HCT116 (cell line): Measurements from ENCODE around the gene SLC9B1. TPM values are rescaled to one million over a fixed set of nuclear protein-coding genes. Genes with fewer than 3 reads are reported as not detected.

Experiments used
- ATAC-seq: fragments of 200-7000 bp; cut with Tn5 transposase; 2 replicates; pipeline ENCODE4 v1.9.1; 2020; ENCODE audit warnings: mild to moderate bottlenecking, moderate library complexity
- BruUV-seq: library from RNA; stranded (reverse); fragments of 400-500 nt; replicated peaks from 2 replicates; lab custom pipeline; 2021; lab: Mats Ljungman, UMichigan
- CTCF ChIA-PET: fragments of 300-600 bp; sonication (Branson Sonifier 250); formaldehyde crosslinking; loops from one replicate; lab custom pipeline; 2021; ENCODE audit warnings: antibody characterized with exemption; lab: Charles Lee
- POLR2A ChIA-PET: fragments of 300-600, 350-600 bp; sonication (Branson Sonifier 250); formaldehyde crosslinking; loops from one replicate; lab custom pipeline; 2021; ENCODE audit warnings: antibody characterized with exemption; lab: Charles Lee
- RAD21 ChIA-PET, 2 experiments: fragments of 300-600 bp; sonication (Branson Sonifier 250); formaldehyde crosslinking; loops; one replicate each; lab custom pipeline; 2023; ENCODE audit warnings: low total read pairs in 2 of 2; ENCODE audit not compliant: uncharacterized antibody in 2 of 2, unreplicated experiment in 2 of 2, low non-redundant PET in 1 of 2; lab: Charles Lee
- DNase-seq: peaks from one replicate; pipeline ENCODE4 v3.0.0-alpha.2; 2010; ENCODE audit warnings: low read depth, low spot score
- H2AFZ ChIP-seq: fragments of 200-600 bp; shearing (Covaris generic), sonication (generic); 2 replicates; pipeline ENCODE4 v1.6.1; 2017; ENCODE audit warnings: low read depth, mixed run types, mixed read lengths, antibody characterized with exemption, low read length; ENCODE audit not compliant: poor library complexity, severe bottlenecking
- H3K27ac ChIP-seq: 2 replicates; pipeline ENCODE4 v1.5.1; 2012; ENCODE audit warnings: low read depth, low read length
- H3K27me3 ChIP-seq: fragments of 200-600 bp; sonication (generic); 2 replicates; pipeline ENCODE4 v1.6.1; 2016; ENCODE audit warnings: mixed run types, low read length, mixed read lengths; ENCODE audit not compliant: insufficient read depth
- H3K36me3 ChIP-seq, 2 experiments: fragments of 200-500 bp in 1 of 2; fragments of 200-600 bp in 1 of 2; sonication (Bioruptor generic) in 1 of 2; sonication (generic) in 1 of 2; 2 replicates each; pipeline versions ENCODE4 v1.5.1 to v1.6.1; 2014 to 2016; ENCODE audit warnings: low read length in 2 of 2, inconsistent platforms in 1 of 2, mixed read lengths in 1 of 2, mixed run types in 1 of 2; ENCODE audit not compliant: insufficient read depth in 2 of 2, control insufficient read depth in 1 of 2
- H3K4me1 ChIP-seq, 2 experiments: fragments of 200-600 bp in 1 of 2; sonication (generic) in 1 of 2; 2 replicates each; pipeline versions ENCODE4 v1.5.1 to v1.6.1; 2012 to 2017; ENCODE audit warnings: low read length in 2 of 2, inconsistent platforms in 1 of 2, mild to moderate bottlenecking in 1 of 2, mixed read lengths in 1 of 2, mixed run types in 1 of 2, moderate library complexity in 1 of 2; ENCODE audit not compliant: insufficient read depth in 2 of 2, control insufficient read depth in 1 of 2
- H3K4me2 ChIP-seq: fragments of 200-600 bp; sonication (generic); 2 replicates; pipeline ENCODE4 v1.6.1; 2017; ENCODE audit warnings: mixed run types, low read length, mixed read lengths
- H3K4me3 ChIP-seq, 2 experiments: fragments of 200-600 bp in 1 of 2; sonication (generic) in 1 of 2; replicated peaks in 1 of 2; 2 replicates each; pipeline ENCODE4 v1.5.1; 2011 to 2016; ENCODE audit warnings: low read length in 2 of 2, control low read depth in 1 of 2, low read depth in 1 of 2, mild to moderate bottlenecking in 1 of 2, mixed read lengths in 1 of 2, mixed run types in 1 of 2
- H3K79me2 ChIP-seq: fragments of 200-600 bp; sonication (generic); 2 replicates; pipeline ENCODE4 v1.6.1; 2017; ENCODE audit warnings: mild to moderate bottlenecking, mixed run types, low read length, moderate library complexity, mixed read lengths; ENCODE audit not compliant: insufficient read depth
- H3K9ac ChIP-seq: fragments of 200-600 bp; sonication (generic); 2 replicates; pipeline ENCODE4 v1.6.1; 2016; ENCODE audit warnings: low read length, mixed read lengths
- H3K9me2 ChIP-seq: fragments of 200-600 bp; sonication (generic), shearing (Covaris generic); 2 replicates; pipeline ENCODE4 v1.6.1; 2017; ENCODE audit warnings: mixed run types, mild to moderate bottlenecking, moderate library complexity; ENCODE audit not compliant: insufficient read depth
- H3K9me3 ChIP-seq, 2 experiments: fragments of 200-500 bp in 1 of 2; fragments of 200-600 bp in 1 of 2; sonication (Bioruptor generic) in 1 of 2; sonication (generic) in 1 of 2; 2 replicates each; pipeline ENCODE4 v1.6.1; 2014 to 2017; ENCODE audit warnings: low read length in 2 of 2, mixed read lengths in 2 of 2, inconsistent platforms in 1 of 2, low read depth in 1 of 2, mild to moderate bottlenecking in 1 of 2, mixed run types in 1 of 2, moderate library complexity in 1 of 2; ENCODE audit not compliant: control insufficient read depth in 1 of 2, insufficient read depth in 1 of 2
- H4K20me1 ChIP-seq: fragments of 200-600 bp; sonication (generic), shearing (Covaris generic); 2 replicates; pipeline ENCODE4 v1.6.1; 2017; ENCODE audit warnings: mixed run types, mild to moderate bottlenecking, moderate library complexity; ENCODE audit not compliant: insufficient read depth
- ATF3 ChIP-seq: IDR thresholded peaks from 2 replicates; pipeline ENCODE4 v1.6.1; 2012
- CBX3 ChIP-seq: IDR thresholded peaks from 2 replicates; pipeline ENCODE4 v1.6.1; 2012; ENCODE audit warnings: low read depth
- CEBPB ChIP-seq: IDR thresholded peaks from 2 replicates; pipeline ENCODE4 v1.6.1; 2012; ENCODE audit warnings: low read depth
- EZH2 ChIP-seq: fragments of 200-600 bp; sonication (generic); IDR thresholded peaks from 2 replicates; pipeline ENCODE4 v1.6.1; 2017; ENCODE audit warnings: antibody characterized with exemption, mixed run types
- EZH2phosphoT487 ChIP-seq: fragments of 200-600 bp; IDR thresholded peaks from 2 replicates; pipeline ENCODE4 v1.6.1; 2018; ENCODE audit warnings: antibody characterized with exemption, borderline replicate concordance
- FOSL1 ChIP-seq: IDR thresholded peaks from 2 replicates; pipeline ENCODE4 v1.6.1; 2012; ENCODE audit warnings: low read depth
- JUND ChIP-seq: IDR thresholded peaks from 2 replicates; pipeline ENCODE4 v1.6.1; 2012
- POLR2A ChIP-seq: IDR thresholded peaks from 2 replicates; pipeline ENCODE4 v1.7.0; 2011; ENCODE audit warnings: borderline replicate concordance; ENCODE audit not compliant: insufficient read depth, insufficient read length; ENCODE audit errors: extremely low read depth
- POLR2AphosphoS5 ChIP-seq: IDR thresholded peaks from 2 replicates; pipeline ENCODE4 v1.6.1; 2011; ENCODE audit warnings: mild to moderate bottlenecking, low read depth, low read length, moderate library complexity
- RAD21 ChIP-seq: IDR thresholded peaks from 2 replicates; pipeline ENCODE4 v1.6.1; 2012; ENCODE audit warnings: low read depth, mild to moderate bottlenecking
- REST ChIP-seq: IDR thresholded peaks from 2 replicates; pipeline ENCODE4 v1.6.1; 2012; ENCODE audit warnings: low read depth
- SP1 ChIP-seq: IDR thresholded peaks from 2 replicates; pipeline ENCODE4 v1.6.1; 2012; ENCODE audit warnings: low read depth
- SRF ChIP-seq: IDR thresholded peaks from 2 replicates; pipeline ENCODE4 v1.6.1; 2012; ENCODE audit warnings: low read depth
- TCF7L2 ChIP-seq: IDR thresholded peaks from 2 replicates; pipeline ENCODE4 v1.7.0; 2011; ENCODE audit warnings: borderline replicate concordance, inconsistent platforms; ENCODE audit not compliant: insufficient read depth, insufficient read length; ENCODE audit errors: extremely low read depth
- YY1 ChIP-seq: IDR thresholded peaks from 2 replicates; pipeline ENCODE4 v1.6.1; 2011; ENCODE audit warnings: low read length, low read depth, moderate library complexity, mild to moderate bottlenecking; ENCODE audit not compliant: insufficient replicate concordance; ENCODE audit errors: extremely low read depth
- ZFX ChIP-seq: fragments of 450-650 bp; IDR thresholded peaks from 2 replicates; pipeline ENCODE4 v1.6.1; 2017
- ZNF274 ChIP-seq: fragments of 200-500 bp; sonication (Bioruptor generic); IDR thresholded peaks from 2 replicates; pipeline ENCODE4 v1.6.1; 2014; ENCODE audit warnings: mild to moderate bottlenecking, low read depth, low read length, inconsistent platforms
- intact Hi-C: fragments of 100-400 bp; cut with micrococcal nuclease; formaldehyde crosslinking; loops from 2 replicates; pipeline ENCODE4 v1.10.0; 2022
- total RNA-seq: library from RNA; stranded (reverse); gene quantifications from one replicate; pipeline ENCODE4 v1.2.1, GENCODE V29; 2021; ENCODE audit not compliant: unreplicated experiment
- TF ChIP-seq, protein P1 (sequence below), 3 experiments: fragments of 200-600 bp in 1 of 3; sonication (generic) in 1 of 3; IDR thresholded peaks in 2 of 3; conservative IDR thresholded peaks in 1 of 3; 2 replicates each; pipeline ENCODE4 v1.5.1; 2012 to 2017; ENCODE audit warnings: low read depth in 2 of 3, low read length in 2 of 3, antibody characterized with exemption in 1 of 3, borderline replicate concordance in 1 of 3, control low read depth in 1 of 3, mild to moderate bottlenecking in 1 of 3, mixed read lengths in 1 of 3, mixed run types in 1 of 3, moderate library complexity in 1 of 3; ENCODE audit not compliant: insufficient read depth in 1 of 3
- TF ChIP-seq, protein P2 (sequence below): IDR thresholded peaks from 2 replicates; pipeline ENCODE4 v1.6.1; 2011; ENCODE audit warnings: mild to moderate bottlenecking, low read length, moderate library complexity; ENCODE audit not compliant: insufficient replicate concordance; ENCODE audit errors: extremely low read depth
- TF ChIP-seq, protein P3 (sequence below): IDR thresholded peaks from 2 replicates; pipeline ENCODE4 v1.6.1; 2012

SLC9B1 gene
- total RNA-seq, 1 experiment from 2014 or later, result 0.74 TPM

DNA sequence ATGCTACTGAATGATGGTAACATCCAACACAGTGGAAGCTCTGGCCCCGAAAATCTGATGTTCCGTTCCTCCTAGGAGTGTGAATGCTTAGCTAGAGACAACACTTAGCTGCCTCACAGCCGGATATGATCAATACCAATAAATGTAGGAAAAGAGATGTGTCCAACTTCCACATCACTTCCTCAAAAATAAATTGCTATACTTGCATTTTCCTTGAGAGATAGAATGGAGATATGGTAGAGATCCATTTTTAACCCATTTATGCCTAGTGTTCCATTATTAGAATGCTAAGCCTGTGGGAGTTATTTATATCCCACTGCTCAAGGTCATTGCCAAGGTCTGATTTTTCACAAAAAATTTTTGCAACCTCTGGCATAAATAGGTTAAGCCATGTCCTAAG lies 5.5 kb upstream of the SLC9B1 start:
- no peak overlapping the region for H3K4me3 ChIP-seq
- DNase-seq (no peak), ATAC-seq (no peak)
- no peaks in the 10 kb centered on the region for H3K9me2 ChIP-seq
- no TSS peak for BruUV-seq
- ChIA-PET CTCF (no interaction called here), RAD21 (no interaction called here), POLR2A (no interaction called here)
- no peaks in the 10 kb centered on the region for H3K27me3 ChIP-seq
- no peaks in the 10 kb centered on the region for H3K9me3 ChIP-seq
- no peaks in the 10 kb centered on the region for H3K36me3 ChIP-seq
- TF ChIP-seq, protein P1, sequence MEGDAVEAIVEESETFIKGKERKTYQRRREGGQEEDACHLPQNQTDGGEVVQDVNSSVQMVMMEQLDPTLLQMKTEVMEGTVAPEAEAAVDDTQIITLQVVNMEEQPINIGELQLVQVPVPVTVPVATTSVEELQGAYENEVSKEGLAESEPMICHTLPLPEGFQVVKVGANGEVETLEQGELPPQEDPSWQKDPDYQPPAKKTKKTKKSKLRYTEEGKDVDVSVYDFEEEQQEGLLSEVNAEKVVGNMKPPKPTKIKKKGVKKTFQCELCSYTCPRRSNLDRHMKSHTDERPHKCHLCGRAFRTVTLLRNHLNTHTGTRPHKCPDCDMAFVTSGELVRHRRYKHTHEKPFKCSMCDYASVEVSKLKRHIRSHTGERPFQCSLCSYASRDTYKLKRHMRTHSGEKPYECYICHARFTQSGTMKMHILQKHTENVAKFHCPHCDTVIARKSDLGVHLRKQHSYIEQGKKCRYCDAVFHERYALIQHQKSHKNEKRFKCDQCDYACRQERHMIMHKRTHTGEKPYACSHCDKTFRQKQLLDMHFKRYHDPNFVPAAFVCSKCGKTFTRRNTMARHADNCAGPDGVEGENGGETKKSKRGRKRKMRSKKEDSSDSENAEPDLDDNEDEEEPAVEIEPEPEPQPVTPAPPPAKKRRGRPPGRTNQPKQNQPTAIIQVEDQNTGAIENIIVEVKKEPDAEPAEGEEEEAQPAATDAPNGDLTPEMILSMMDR (IDR thresholded peaks at IDR 0.05 in 2 of 3, conservative IDR thresholded peaks at IDR 0.05 in 1 of 3; ENCODE audit: borderline replicate concordance in 1 of 3, insufficient read depth in 1 of 3, low read depth in 2 of 3, low read length in 2 of 3), result no peak
- no peak for TF ChIP-seq REST
- no peak for TF ChIP-seq CEBPB
- no peak for TF ChIP-seq POLR2AphosphoS5
- TF ChIP-seq, protein P2, sequence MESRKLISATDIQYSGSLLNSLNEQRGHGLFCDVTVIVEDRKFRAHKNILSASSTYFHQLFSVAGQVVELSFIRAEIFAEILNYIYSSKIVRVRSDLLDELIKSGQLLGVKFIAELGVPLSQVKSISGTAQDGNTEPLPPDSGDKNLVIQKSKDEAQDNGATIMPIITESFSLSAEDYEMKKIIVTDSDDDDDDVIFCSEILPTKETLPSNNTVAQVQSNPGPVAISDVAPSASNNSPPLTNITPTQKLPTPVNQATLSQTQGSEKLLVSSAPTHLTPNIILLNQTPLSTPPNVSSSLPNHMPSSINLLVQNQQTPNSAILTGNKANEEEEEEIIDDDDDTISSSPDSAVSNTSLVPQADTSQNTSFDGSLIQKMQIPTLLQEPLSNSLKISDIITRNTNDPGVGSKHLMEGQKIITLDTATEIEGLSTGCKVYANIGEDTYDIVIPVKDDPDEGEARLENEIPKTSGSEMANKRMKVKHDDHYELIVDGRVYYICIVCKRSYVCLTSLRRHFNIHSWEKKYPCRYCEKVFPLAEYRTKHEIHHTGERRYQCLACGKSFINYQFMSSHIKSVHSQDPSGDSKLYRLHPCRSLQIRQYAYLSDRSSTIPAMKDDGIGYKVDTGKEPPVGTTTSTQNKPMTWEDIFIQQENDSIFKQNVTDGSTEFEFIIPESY, result no peak
- no peak for TF ChIP-seq CBX3
- TF ChIP-seq SRF, result no peak
- TF ChIP-seq POLR2A, result no peak
- no peak for TF ChIP-seq ATF3
- no peak for TF ChIP-seq RAD21
- TF ChIP-seq, protein P3, sequence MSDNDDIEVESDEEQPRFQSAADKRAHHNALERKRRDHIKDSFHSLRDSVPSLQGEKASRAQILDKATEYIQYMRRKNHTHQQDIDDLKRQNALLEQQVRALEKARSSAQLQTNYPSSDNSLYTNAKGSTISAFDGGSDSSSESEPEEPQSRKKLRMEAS, result no peak
- TF ChIP-seq SP1, result no peak
- TF ChIP-seq ZFX, result no peak
- no peak for TF ChIP-seq EZH2
- TF ChIP-seq FOSL1, result no peak
- TF ChIP-seq ZNF274, result no peak
- no peak for TF ChIP-seq JUND
- TF ChIP-seq YY1, result no peak
- TF ChIP-seq EZH2phosphoT487, result no peak
- TF ChIP-seq TCF7L2, result no peak
- H2AFZ ChIP-seq, result no peak overlapping the region
- H3K79me2 ChIP-seq, result no peaks in the 10 kb centered on the region
- H3K9ac ChIP-seq, result no peak overlapping the region
- intact Hi-C loops, result no loop called here
- no peaks in the 10 kb centered on the region for H4K20me1 ChIP-seq
- peaks cover 0 to 3% of the 10 kb centered on the region in 2 experiments; a peak in 1 of 4 replicates for H3K4me1 ChIP-seq
- H3K27ac ChIP-seq, result no peak overlapping the region
- H3K4me2 ChIP-seq, result no peak overlapping the region
